NCI-H1694 (cell line): ENCODE results near the gene CLDN14.

Source experiments
- DNase-seq: peaks from one replicate; lab custom pipeline; 2025; lab: John Stamatoyannopoulos, UW

Gene CLDN14

GRCh38 chr21:36433059-36433709 lies 46.7 kb downstream of the CLDN14 start:
- no peak for DNase-seq

GRCh38 chr21:36431252-36431651 lies 48.7 kb downstream of the CLDN14 start:
- no peak for DNase-seq

- no peak for DNase-seq
Observed at GRCh38 chr21:36430841-36431240, 49.1 kb downstream of the CLDN14 start.

- DNase-seq: no peak
Observed at GRCh38 chr21:36429947-36430546, 49.9 kb downstream of the CLDN14 start.

- DNase-seq: no peak
Observed at GRCh38 chr21:36428761-36429432, 51.0 kb downstream of the CLDN14 start.

- no peak for DNase-seq
Observed at GRCh38 chr21:36427502-36427901, 52.4 kb downstream of the CLDN14 start.

- DNase-seq: no peak
Observed at GRCh38 chr21:36425286-36425685, 54.6 kb downstream of the CLDN14 start.

GRCh38 chr21:36424592-36424991 lies 55.3 kb downstream of the CLDN14 start:
- DNase-seq: no peak

- DNase-seq: no peak
Observed at GRCh38 chr21:36423771-36424433, 56.0 kb downstream of the CLDN14 start.

GRCh38 chr21:36422279-36423098 lies 57.4 kb downstream of the CLDN14 start:
- peak; percentile 42 for DNase-seq

GRCh38 chr21:36420571-36421339 lies 59.2 kb downstream of the CLDN14 start:
- no peak for DNase-seq

- peak; percentile 52 for DNase-seq
Observed at GRCh38 chr21:36419996-36420395, 59.9 kb downstream of the CLDN14 start.

- no peak for DNase-seq
Observed at GRCh38 chr21:36419241-36419640, 60.7 kb downstream of the CLDN14 start.

GRCh38 chr21:36415375-36415774 lies 64.5 kb downstream of the CLDN14 start:
- no peak for DNase-seq

GRCh38 chr21:36412916-36413315 lies 67.0 kb downstream of the CLDN14 start:
- DNase-seq: no peak

GRCh38 chr21:36411301-36411700 lies 68.6 kb downstream of the CLDN14 start:
- DNase-seq: no peak
